GM12892 (cell line): ENCODE measurements around the gene IFI30.

Experiments
- POLR2A ChIP-seq: IDR thresholded peaks from 2 replicates; pipeline ENCODE4 v1.6.1; 2011; ENCODE audit warnings: low read depth, low read length, control low read depth
- POLR2AphosphoS5 ChIP-seq: IDR thresholded peaks from 2 replicates; pipeline ENCODE4 v1.6.1; 2011; ENCODE audit warnings: low read depth, low read length, control low read depth
- TAF1 ChIP-seq: IDR thresholded peaks from 2 replicates; pipeline ENCODE4 v1.6.1; 2011; ENCODE audit warnings: low read depth, mild to moderate bottlenecking, control low read depth, low read length, borderline replicate concordance

- TF ChIP-seq POLR2AphosphoS5 (no peak), TAF1 (no peak), POLR2A (no peak)
These were observed 6.3 kb downstream of the IFI30 start for GRCh38 chr19:18179957-18180356.
